Uterus (tissue), 2 donors: ENCODE results near the gene LPCAT3.

ENCODE experiments used
- CTCF ChIP-seq, 4 experiments: fragments of 200-600 bp in 2 of 4; fragments of 450-650 bp in 2 of 4; sonication (generic) in 2 of 4; IDR thresholded peaks; one replicate each; pipeline ENCODE4 v1.5.1; 2016 to 2019; ENCODE audit warnings: antibody characterized with exemption in 4 of 4, mild to moderate bottlenecking in 2 of 4, moderate library complexity in 1 of 4
- POLR2A ChIP-seq, 2 donors: fragments of 450-650 bp; IDR thresholded peaks; one replicate each; pipeline ENCODE4 v1.6.1; 2016; ENCODE audit warnings: antibody characterized with exemption in 2 of 2, mild to moderate bottlenecking in 1 of 2, moderate library complexity in 1 of 2

GRCh38 chr12:7045913-7046312 lies 27.6 kb upstream of the LPCAT3 start:
- TF ChIP-seq POLR2A (IDR thresholded peaks at IDR 0.05) (no peak), CTCF (IDR thresholded peaks at IDR 0.05) (no peak)
